GM21786 (cell line): Measurements from ENCODE around the gene GRID1.
"Not testable (repeated sequence)": the region's sequence is repeated elsewhere in the genome, so short reads cannot be mapped to it uniquely, and the experiment has no call there.

Source experiments
- ATAC-seq: cut with Tn5 transposase; IDR thresholded peaks from one replicate; pipeline ENCODE4 v1.9.1; 2021; ENCODE audit not compliant: unreplicated experiment

The GRID1 gene

GRCh38 chr10:86392723-86393094, 26.1 kb upstream of the GRID1 start:
- ATAC-seq, result peak; percentile 53

GRCh38 chr10:86391986-86392722, 25.6 kb upstream of the GRID1 start:
- no peak for ATAC-seq

GRCh38 chr10:86391236-86391840, 24.7 kb upstream of the GRID1 start:
- no peak for ATAC-seq

GRCh38 chr10:86390337-86391120, 23.9 kb upstream of the GRID1 start:
- no peak for ATAC-seq

- peak; percentile 64 for ATAC-seq
Measured at GRCh38 chr10:86389441-86390193, 23.0 kb upstream of the GRID1 start.

- ATAC-seq, result not testable (repeated sequence)
Measured at GRCh38 chr10:86389109-86389440, 22.5 kb upstream of the GRID1 start.

- ATAC-seq, result no peak
Measured at GRCh38 chr10:86388119-86388704, 21.6 kb upstream of the GRID1 start.

- no peak for ATAC-seq
Measured at GRCh38 chr10:86387178-86387794, 20.7 kb upstream of the GRID1 start.

- ATAC-seq, result no peak
Measured at GRCh38 chr10:86385806-86386205, 19.2 kb upstream of the GRID1 start.

GRCh38 chr10:86377797-86378146, 11.2 kb upstream of the GRID1 start:
- ATAC-seq, result no peak

- peak; percentile 96 for ATAC-seq
Measured at GRCh38 chr10:86376852-86377796, 10.5 kb upstream of the GRID1 start.

GRCh38 chr10:86376403-86376802, 9.8 kb upstream of the GRID1 start:
- ATAC-seq, result no peak

- ATAC-seq, result no peak
Measured at GRCh38 chr10:86375204-86375603, 8.6 kb upstream of the GRID1 start.

GRCh38 chr10:86374664-86375063, 8.1 kb upstream of the GRID1 start:
- ATAC-seq, result no peak

- ATAC-seq, result no peak
Measured at GRCh38 chr10:86373828-86374227, 7.2 kb upstream of the GRID1 start.

- ATAC-seq, result no peak
Measured at GRCh38 chr10:86373251-86373650, 6.7 kb upstream of the GRID1 start.

GRCh38 chr10:86372784-86373239, 6.2 kb upstream of the GRID1 start:
- ATAC-seq, result no peak

GRCh38 chr10:86372119-86372783, 5.7 kb upstream of the GRID1 start:
- ATAC-seq, result no peak

GRCh38 chr10:86371691-86372090, 5.1 kb upstream of the GRID1 start:
- no peak for ATAC-seq
